T-helper 1 cell (primary cell): ENCODE measurements around the gene KLK3.
A peak's percentile ranks its signal among the peaks of the same experiment; 100 is the strongest.
"Not testable (repeated sequence)": the region's sequence is repeated elsewhere in the genome, so short reads cannot be mapped to it uniquely, and the experiment has no call there.

ENCODE experiments used
- DNase-seq, 5 donors: peaks; one replicate each; pipeline ENCODE4 v3.0.0-alpha.2; 2012 to 2020
- total RNA-seq, 4 donors: gene quantifications; one replicate each; lab custom pipeline; 2026; lab: John Stamatoyannopoulos, UW

Gene KLK3
- total RNA-seq, result 0 reads per million in 4 donors

DNA sequence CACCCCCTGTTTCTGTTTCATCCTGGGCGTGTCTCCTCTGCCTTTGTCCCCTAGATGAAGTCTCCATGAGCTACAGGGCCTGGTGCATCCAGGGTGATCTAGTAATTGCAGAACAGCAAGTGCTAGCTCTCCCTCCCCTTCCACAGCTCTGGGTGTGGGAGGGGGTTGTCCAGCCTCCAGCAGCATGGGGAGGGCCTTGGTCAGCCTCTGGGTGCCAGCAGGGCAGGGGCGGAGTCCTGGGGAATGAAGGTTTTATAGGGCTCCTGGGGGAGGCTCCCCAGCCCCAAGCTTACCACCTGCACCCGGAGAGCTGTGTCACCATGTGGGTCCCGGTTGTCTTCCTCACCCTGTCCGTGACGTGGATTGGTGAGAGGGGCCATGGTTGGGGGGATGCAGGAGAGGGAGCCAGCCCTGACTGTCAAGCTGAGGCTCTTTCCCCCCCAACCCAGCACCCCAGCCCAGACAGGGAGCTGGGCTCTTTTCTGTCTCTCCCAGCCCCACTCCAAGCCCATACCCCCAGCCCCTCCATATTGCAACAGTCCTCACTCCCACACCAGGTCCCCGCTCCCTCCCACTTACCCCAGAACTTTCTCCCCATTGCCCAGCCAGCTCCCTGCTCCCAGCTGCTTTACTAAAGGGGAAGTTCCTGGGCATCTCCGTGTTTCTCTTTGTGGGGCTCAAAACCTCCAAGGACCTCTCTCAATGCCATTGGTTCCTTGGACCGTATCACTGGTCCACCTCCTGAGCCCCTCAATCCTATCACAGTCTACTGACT, at the start of gene KLK3:
Gene KLK3, plus strand, starts transcription at position 280 of the 775 bp plus-strand sequence. Its CDS starts 41 bp downstream, at position 321.
- DNase-seq, result no peak

GRCh38 chr19:50808856-50809255, 45.9 kb upstream of the KLK3 start:
- no peak for DNase-seq

GRCh38 chr19:50811622-50812238, 43.0 kb upstream of the KLK3 start:
- not testable (repeated sequence) for DNase-seq

GRCh38 chr19:50812474-50812873, 42.2 kb upstream of the KLK3 start:
- no peak for DNase-seq

GRCh38 chr19:50814883-50815282, 39.8 kb upstream of the KLK3 start:
- no peak for DNase-seq

DNA sequence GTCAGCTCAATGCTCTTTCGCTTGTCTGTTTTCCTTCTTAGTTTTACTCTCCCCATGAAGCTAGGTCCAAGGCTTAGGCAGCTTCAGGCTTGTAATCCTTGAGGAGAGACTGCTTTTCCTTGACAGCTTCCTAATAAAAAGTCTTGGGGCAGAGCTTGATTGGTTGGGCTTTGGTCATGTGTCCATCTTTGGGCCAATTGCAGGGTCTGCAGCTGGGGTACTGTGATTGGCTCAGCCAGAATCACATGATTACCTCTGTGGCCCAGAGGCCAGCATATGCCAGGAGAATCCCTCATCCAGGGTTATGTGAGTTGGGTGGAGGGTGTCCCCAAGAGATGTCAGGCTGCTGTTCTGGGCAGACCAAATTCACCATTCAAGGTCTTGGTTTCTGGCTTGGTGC, 39.3 kb upstream of the KLK3 start:
- no peak for DNase-seq

DNA sequence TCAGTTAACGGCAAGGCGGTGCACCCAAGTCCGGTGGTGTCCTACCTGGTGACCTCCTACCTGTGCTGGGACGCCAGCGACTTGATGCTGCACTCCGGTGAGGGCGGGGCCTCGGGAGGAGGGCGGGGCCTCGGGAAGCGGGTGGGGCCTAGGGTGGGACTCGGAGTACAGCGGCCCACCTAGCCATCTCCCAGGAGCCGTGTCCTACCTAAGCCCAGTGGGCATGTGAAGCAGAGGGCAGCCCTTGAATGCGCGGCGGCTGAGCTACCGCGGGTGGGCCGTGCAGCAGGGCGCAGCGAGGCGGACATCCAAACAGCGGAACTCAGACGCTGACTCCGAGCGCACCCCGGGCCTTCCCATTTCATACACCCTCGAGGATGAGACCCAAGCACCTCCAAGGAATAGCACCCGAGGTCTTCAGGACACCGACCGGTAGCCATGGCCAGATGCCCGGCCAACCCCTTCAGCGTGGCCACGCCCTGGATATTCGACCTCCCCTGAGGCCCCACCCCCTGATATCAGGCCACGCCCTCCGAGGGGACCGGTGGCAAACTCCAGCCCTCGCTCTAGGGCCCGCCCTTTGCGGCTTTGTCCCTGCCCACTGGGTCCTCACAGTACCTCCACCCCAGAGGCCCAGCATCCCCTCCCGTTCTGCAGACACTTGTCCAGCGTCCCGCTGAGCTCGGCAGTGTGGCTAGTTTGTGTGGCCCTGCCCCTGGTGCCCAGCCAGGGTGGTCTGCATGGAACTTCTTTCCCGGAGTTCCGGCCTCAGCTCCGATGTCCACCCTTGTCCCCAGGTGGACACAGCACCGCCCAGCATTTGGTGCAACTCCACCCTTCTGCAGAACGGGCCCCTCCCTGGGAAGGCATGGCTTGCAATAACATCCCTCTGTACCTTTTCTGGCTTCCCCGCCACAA, 36.5 kb upstream of the KLK3 start:
- peak in 2 of 5 donors; percentile 28 to 75 for DNase-seq

DNA sequence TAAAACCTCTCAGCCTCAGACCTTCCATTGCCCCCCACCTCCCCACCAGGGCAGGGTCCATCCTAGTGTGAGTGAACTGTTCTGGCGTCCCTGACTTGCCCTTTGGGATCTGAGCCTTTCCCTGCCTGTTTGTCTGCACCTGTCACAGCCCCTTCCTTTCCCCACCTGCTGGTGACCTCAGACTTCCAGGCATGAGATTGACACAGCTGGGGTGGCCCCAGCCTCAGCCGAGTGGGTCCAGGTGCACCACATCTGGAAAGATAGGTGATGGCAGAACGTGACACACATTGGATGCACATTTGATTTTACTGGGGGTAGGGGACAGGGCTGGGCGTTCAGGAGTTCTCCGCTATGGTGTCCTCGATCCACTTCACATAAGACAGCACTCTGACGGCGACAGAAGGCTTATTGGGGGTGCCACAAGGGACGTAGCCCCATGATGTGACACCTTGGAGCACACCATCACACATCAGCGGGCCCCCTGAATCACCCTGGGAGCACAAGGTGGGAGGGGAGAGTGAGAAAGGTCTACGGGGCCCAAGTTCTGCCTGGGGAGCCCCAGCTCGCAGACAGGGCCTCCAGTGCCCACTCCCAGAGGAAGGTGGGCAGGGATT, 35.7 kb upstream of the KLK3 start:
- DNase-seq, result no peak

DNA sequence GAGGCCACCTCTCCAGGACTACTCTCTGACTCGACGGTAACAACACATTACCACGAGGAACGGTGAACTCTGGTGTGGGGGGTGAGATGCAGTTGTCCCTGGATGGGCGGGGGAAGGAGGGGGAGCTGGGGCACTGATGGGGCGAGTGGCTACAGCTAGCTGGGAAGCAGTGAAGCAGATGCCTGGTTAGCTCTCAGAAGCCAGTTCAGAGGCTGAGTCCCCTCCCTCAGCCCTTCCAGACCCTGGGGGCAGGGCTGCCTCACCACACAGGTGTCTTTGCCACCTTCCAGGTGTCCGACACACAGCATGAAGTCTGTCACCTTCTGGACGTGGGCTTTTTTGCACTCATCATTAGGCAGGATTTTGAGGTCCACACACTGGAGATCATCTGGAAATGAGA, 35.1 kb upstream of the KLK3 start:
- DNase-seq, result no peak

DNA sequence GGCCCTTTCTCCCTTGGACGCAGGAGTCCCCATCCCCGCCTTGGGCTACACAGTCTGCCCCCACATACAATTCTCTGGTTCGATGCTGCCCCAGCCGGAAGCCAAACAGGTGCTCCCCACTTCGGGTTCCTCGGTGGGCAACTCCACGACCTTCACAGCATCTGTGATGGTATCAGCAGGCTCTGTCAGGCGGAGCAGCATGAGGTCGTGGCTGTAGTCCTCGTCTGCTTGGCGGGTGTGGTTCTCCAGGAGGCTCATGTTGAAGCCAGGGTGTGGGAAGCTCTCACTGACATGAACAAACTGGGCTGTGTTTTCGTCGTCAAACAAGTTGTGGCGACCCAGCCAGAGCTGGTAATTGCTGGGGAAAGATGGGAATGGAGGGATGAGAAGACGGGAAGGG, 34.6 kb upstream of the KLK3 start:
- DNase-seq, result no peak

GRCh38 chr19:50820549-50821247, 34.0 kb upstream of the KLK3 start:
- no peak for DNase-seq

- DNase-seq, result no peak
Observed at GRCh38 chr19:50821248-50821612, 33.5 kb upstream of the KLK3 start.

DNA sequence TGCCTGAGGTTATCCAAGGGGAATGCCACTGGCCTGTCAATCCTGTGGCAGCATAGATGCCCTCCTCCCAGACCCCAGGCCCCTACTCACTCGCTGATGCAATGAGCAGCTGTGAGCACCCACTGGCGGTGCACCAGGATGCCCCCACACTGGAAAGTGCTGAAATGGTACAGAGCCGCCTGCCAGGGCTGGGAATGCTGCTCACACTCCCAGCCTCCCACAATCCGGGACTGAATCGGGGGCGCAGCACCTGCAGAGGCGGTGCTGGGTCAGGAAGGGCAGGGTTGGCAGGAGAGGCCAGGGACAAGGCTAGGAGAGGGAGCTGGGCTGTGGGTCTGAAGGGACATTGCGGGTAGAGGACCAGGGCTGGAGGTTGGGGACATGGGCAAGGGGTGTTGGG, 33.1 kb upstream of the KLK3 start:
- DNase-seq, result no peak

GRCh38 chr19:50822661-50823208, 32.0 kb upstream of the KLK3 start:
- DNase-seq, result no peak

DNA sequence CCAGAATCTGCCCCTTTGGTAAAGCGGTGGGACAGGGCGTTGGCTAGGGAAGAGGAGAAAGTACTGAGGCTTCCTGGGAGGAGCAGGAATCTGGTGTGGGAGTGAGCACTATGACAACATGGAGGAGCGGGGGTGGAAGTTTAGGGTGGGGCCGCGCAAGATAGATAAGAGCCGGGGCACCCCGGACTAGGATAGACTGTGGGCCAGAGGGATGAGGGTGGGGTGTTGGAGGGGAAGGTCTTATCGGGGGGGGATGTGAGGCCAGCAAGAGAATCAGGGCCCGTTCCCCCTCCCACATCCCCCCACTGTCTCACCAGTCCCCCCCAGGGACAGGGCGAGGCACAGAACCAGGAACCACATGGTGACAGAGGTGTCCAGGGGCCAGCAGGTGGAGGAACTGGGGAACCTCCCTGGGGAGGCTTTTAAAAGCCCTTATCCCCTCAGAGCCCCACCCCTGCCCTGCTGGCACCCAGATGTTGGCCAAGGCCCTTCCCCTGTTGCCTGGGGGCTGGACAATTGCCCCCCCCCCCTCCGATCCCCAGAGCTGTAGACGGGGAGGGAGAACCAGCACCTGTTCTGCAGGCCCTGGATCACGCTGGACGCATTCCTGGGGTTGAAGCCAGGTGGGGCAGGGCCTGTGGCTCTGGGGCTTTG, 31.2 kb upstream of the KLK3 start, which contains the start of gene KLK1:
Gene KLK1, minus strand, starts transcription at position 399 of the 654 bp plus-strand sequence. Its CDS starts 39 bp downstream, at position 360.
- no peak for DNase-seq

GRCh38 chr19:50826492-50827240, 28.0 kb upstream of the KLK3 start:
- no peak for DNase-seq

- no peak for DNase-seq
Observed at GRCh38 chr19:50827476-50827875, 27.2 kb upstream of the KLK3 start.

DNA sequence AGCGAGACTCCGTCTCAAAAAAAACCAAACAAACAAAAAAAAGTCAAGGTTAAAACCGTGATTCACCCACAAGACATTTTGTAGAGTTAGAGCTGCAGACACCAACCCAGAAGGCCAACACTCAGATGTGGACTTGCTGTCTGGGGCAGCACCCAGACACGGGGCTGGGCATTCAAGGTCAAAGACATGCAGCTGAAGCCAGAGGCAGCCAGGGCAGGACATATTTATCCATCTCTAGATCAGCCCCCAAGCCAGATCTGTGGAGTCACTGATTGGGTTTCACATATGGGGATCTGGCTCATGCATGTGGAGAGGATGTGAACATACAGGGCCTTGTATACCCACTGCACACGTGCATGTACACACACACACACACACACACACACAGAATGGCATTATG, 24.9 kb upstream of the KLK3 start:
- no peak for DNase-seq

GRCh38 chr19:50830266-50831025, 24.3 kb upstream of the KLK3 start:
- no peak for DNase-seq

DNA sequence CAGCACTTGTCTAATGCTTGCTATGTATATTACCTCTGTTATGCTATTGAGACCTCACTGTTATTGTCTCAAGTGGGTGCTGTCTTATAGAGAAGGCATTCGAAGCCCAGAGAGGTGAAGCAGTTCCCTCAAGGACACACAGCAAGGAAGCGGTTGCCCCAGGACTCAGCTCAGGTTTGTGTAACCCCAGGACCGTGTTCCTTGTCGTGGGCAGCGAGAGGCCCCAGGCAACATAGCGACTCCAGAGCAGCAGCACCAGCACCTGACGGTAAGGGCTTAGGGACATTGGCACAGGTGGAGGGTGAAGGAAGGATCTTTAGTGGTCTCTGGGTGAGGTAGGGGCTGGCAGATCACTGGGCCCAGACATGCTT, 23.7 kb upstream of the KLK3 start:
- DNase-seq, result no peak
